Measurements from ENCODE around the gene RASSF5.

RASSF5 gene

GRCh38 chr1:206516728-206516990, 9.3 kb downstream of the RASSF5 start:
- no peak for TF ChIP-seq CTCF (IDR thresholded peaks at IDR 0.05; ENCODE audit: borderline replicate concordance, extremely low read depth, low read length, poor library complexity, severe bottlenecking)
- TF ChIP-seq EZH2 (IDR thresholded peaks at IDR 0.05; ENCODE audit: borderline replicate concordance, low read depth, low read length, severe bottlenecking): no peak
- Histone ChIP-seq H3K79me2 (ENCODE audit: insufficient read depth, low read length) (no peaks in the 10 kb centered on the region), H2AFZ (ENCODE audit: low read depth, low read length) (no peak overlapping the region), H3K9me3 (ENCODE audit: insufficient read depth, low read length, severe bottlenecking) (no peaks in the 10 kb centered on the region), H3K9ac (ENCODE audit: low read depth, low read length) (no peak overlapping the region), H3K36me3 (ENCODE audit: insufficient read depth, low read length) (no peaks in the 10 kb centered on the region), H3K4me1 (ENCODE audit: insufficient read depth, low read length) (no peaks in the 10 kb centered on the region), H3K4me2 (ENCODE audit: insufficient read depth, low read length) (no peak overlapping the region), H3K27me3 (ENCODE audit: insufficient read depth, low read length, poor library complexity) (peaks cover 3% of the 10 kb centered on the region), H4K20me1 (ENCODE audit: insufficient read depth, low read length) (0 out of 2 replicates have a peak, but pooled peaks cover 3% of the 10 kb centered on the region), H3K4me3 (ENCODE audit: low read depth in 1 of 2, low read length in 2 of 2) (no peak overlapping the region), H3K27ac (ENCODE audit: low read length) (no peak overlapping the region)
- no peak for DNase-seq
- no peak for ATAC-seq (ENCODE audit: insufficient read depth, low read depth)

GRCh38 chr1:206517784-206518183, 10.5 kb downstream of the RASSF5 start:
- Histone ChIP-seq H3K27ac (ENCODE audit: low read length) (no peak overlapping the region), H3K9me3 (ENCODE audit: insufficient read depth, low read length, severe bottlenecking) (no peaks in the 10 kb centered on the region), H3K36me3 (ENCODE audit: insufficient read depth, low read length) (no peaks in the 10 kb centered on the region), H3K79me2 (ENCODE audit: insufficient read depth, low read length) (no peaks in the 10 kb centered on the region), H4K20me1 (ENCODE audit: insufficient read depth, low read length) (0 out of 2 replicates have a peak, but pooled peaks cover 3% of the 10 kb centered on the region), H3K9ac (ENCODE audit: low read depth, low read length) (no peak overlapping the region), H3K4me1 (ENCODE audit: insufficient read depth, low read length) (no peaks in the 10 kb centered on the region), H3K4me2 (ENCODE audit: insufficient read depth, low read length) (no peak overlapping the region), H2AFZ (ENCODE audit: low read depth, low read length) (no peak overlapping the region), H3K27me3 (ENCODE audit: insufficient read depth, low read length, poor library complexity) (peaks cover 3% of the 10 kb centered on the region), H3K4me3 (ENCODE audit: low read depth in 1 of 2, low read length in 2 of 2) (no peak overlapping the region)
- no peak for ATAC-seq (ENCODE audit: insufficient read depth, low read depth)
- TF ChIP-seq CTCF (IDR thresholded peaks at IDR 0.05; ENCODE audit: borderline replicate concordance, extremely low read depth, low read length, poor library complexity, severe bottlenecking): no peak
- no peak for TF ChIP-seq EZH2 (IDR thresholded peaks at IDR 0.05; ENCODE audit: borderline replicate concordance, low read depth, low read length, severe bottlenecking)
- DNase-seq: no peak

GRCh38 chr1:206518206-206518605, 10.9 kb downstream of the RASSF5 start:
- H3K4me1 ChIP-seq (ENCODE audit: insufficient read depth, low read length): no peaks in the 10 kb centered on the region
- H3K27ac ChIP-seq (ENCODE audit: low read length): no peak overlapping the region
- no peaks in the 10 kb centered on the region for H3K79me2 ChIP-seq (ENCODE audit: insufficient read depth, low read length)
- no peak for DNase-seq
- H3K4me3 ChIP-seq (ENCODE audit: low read depth in 1 of 2, low read length in 2 of 2): no peak overlapping the region
- H4K20me1 ChIP-seq (ENCODE audit: insufficient read depth, low read length): 0 out of 2 replicates have a peak, but pooled peaks cover 2% of the 10 kb centered on the region
- no peak overlapping the region for H3K9ac ChIP-seq (ENCODE audit: low read depth, low read length)
- no peaks in the 10 kb centered on the region for H3K9me3 ChIP-seq (ENCODE audit: insufficient read depth, low read length, severe bottlenecking)
- no peak for TF ChIP-seq EZH2 (IDR thresholded peaks at IDR 0.05; ENCODE audit: borderline replicate concordance, low read depth, low read length, severe bottlenecking)
- no peak for TF ChIP-seq CTCF (IDR thresholded peaks at IDR 0.05; ENCODE audit: borderline replicate concordance, extremely low read depth, low read length, poor library complexity, severe bottlenecking)
- no peak for ATAC-seq (ENCODE audit: insufficient read depth, low read depth)
- H2AFZ ChIP-seq (ENCODE audit: low read depth, low read length): no peak overlapping the region
- H3K4me2 ChIP-seq (ENCODE audit: insufficient read depth, low read length): no peak overlapping the region
- H3K27me3 ChIP-seq (ENCODE audit: insufficient read depth, low read length, poor library complexity): peaks cover 3% of the 10 kb centered on the region
- no peaks in the 10 kb centered on the region for H3K36me3 ChIP-seq (ENCODE audit: insufficient read depth, low read length)

GRCh38 chr1:206518743-206519142, 11.4 kb downstream of the RASSF5 start:
- no peak overlapping the region for H3K4me3 ChIP-seq (ENCODE audit: low read depth in 1 of 2, low read length in 2 of 2)
- no peak for TF ChIP-seq EZH2 (IDR thresholded peaks at IDR 0.05; ENCODE audit: borderline replicate concordance, low read depth, low read length, severe bottlenecking)
- no peak for TF ChIP-seq CTCF (IDR thresholded peaks at IDR 0.05; ENCODE audit: borderline replicate concordance, extremely low read depth, low read length, poor library complexity, severe bottlenecking)
- H2AFZ ChIP-seq (ENCODE audit: low read depth, low read length): no peak overlapping the region
- H3K4me1 ChIP-seq (ENCODE audit: insufficient read depth, low read length): no peaks in the 10 kb centered on the region
- no peaks in the 10 kb centered on the region for H3K79me2 ChIP-seq (ENCODE audit: insufficient read depth, low read length)
- no peaks in the 10 kb centered on the region for H3K9me3 ChIP-seq (ENCODE audit: insufficient read depth, low read length, severe bottlenecking)
- no peak overlapping the region for H3K4me2 ChIP-seq (ENCODE audit: insufficient read depth, low read length)
- no peak for DNase-seq
- H3K36me3 ChIP-seq (ENCODE audit: insufficient read depth, low read length): no peaks in the 10 kb centered on the region
- H3K27ac ChIP-seq (ENCODE audit: low read length): no peak overlapping the region
- no peaks in the 10 kb centered on the region for H4K20me1 ChIP-seq (ENCODE audit: insufficient read depth, low read length)
- no peak overlapping the region for H3K9ac ChIP-seq (ENCODE audit: low read depth, low read length)
- ATAC-seq (ENCODE audit: insufficient read depth, low read depth): no peak
- H3K27me3 ChIP-seq (ENCODE audit: insufficient read depth, low read length, poor library complexity): peaks cover 3% of the 10 kb centered on the region

All from DND-41 (cell line).